PC-9 (cell line): Measurements from ENCODE around the gene METTL16.

Experiments
- EZH2 ChIP-seq: fragments of 200-600 bp; sonication (generic); IDR thresholded peaks from 2 replicates; pipeline ENCODE4 v1.8.0; 2017; ENCODE audit warnings: antibody characterized with exemption, low read depth
- TF ChIP-seq, protein P1 (sequence below): fragments of 200-600 bp; sonication (generic); conservative IDR thresholded peaks from 2 replicates; pipeline ENCODE4 v1.6.1; 2017; ENCODE audit warnings: mixed run types, antibody characterized with exemption, mild to moderate bottlenecking, moderate library complexity

DNA sequence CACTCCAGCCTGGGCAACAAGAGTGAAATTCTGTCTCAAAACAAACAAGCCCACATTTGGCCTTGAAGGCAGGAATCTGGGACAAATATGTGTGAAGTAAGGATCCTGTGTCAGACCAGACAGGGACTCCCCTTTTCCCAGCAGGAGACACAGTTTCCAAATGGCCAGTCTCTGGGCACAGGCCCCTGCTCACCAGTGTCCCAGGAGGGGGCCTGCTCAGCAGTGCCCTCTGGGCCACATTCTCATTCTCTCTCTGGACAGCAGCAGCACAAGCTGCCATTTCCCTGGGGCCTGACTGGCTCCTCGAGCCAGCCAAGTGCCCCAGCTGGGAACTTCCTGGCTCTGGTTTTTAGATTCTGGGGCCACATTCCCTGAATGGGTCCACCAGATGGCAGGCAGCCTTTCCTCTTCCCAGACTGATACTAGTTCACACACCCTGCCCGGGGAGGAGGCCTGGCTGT, 99.1 kb downstream of the METTL16 start:
- TF ChIP-seq, protein P1, sequence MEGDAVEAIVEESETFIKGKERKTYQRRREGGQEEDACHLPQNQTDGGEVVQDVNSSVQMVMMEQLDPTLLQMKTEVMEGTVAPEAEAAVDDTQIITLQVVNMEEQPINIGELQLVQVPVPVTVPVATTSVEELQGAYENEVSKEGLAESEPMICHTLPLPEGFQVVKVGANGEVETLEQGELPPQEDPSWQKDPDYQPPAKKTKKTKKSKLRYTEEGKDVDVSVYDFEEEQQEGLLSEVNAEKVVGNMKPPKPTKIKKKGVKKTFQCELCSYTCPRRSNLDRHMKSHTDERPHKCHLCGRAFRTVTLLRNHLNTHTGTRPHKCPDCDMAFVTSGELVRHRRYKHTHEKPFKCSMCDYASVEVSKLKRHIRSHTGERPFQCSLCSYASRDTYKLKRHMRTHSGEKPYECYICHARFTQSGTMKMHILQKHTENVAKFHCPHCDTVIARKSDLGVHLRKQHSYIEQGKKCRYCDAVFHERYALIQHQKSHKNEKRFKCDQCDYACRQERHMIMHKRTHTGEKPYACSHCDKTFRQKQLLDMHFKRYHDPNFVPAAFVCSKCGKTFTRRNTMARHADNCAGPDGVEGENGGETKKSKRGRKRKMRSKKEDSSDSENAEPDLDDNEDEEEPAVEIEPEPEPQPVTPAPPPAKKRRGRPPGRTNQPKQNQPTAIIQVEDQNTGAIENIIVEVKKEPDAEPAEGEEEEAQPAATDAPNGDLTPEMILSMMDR: no peak
- no peak for TF ChIP-seq EZH2
